Activated naive CD4-positive, alpha-beta T cell treated with Interleukin-2 at 50 U/mL for 16 hours (primary cell): ENCODE data around the gene UBE3A.
"Not testable (repeated sequence)": the region's sequence is repeated elsewhere in the genome, so short reads cannot be mapped to it uniquely, and the experiment has no call there.

Source experiments
- DNase-seq: peaks from one replicate; pipeline ENCODE4 v3.0.0-alpha.2; 2020

UBE3A gene

GRCh38 chr15:25438601-25439368 lies at the start of gene UBE3A:
TSS of gene UBE3A (minus strand) at chr15:25439024. CDS start at chr15:25409107, 29,917 bp downstream.
- peak; percentile 87 for DNase-seq

GRCh38 chr15:25487226-25487884 lies 48.5 kb upstream of the UBE3A start:
- no peak for DNase-seq

- no peak for DNase-seq
Observed at GRCh38 chr15:25486051-25486450, 47.2 kb upstream of the UBE3A start.

GRCh38 chr15:25481208-25481859 lies 42.5 kb upstream of the UBE3A start:
- no peak for DNase-seq

GRCh38 chr15:25478313-25478712 lies 39.5 kb upstream of the UBE3A start:
- no peak for DNase-seq

- DNase-seq, result no peak
Observed at GRCh38 chr15:25477816-25478215, 39.0 kb upstream of the UBE3A start.

- DNase-seq, result no peak
Observed at GRCh38 chr15:25474251-25474650, 35.4 kb upstream of the UBE3A start.

GRCh38 chr15:25470230-25470629 lies 31.4 kb upstream of the UBE3A start:
- no peak for DNase-seq

- DNase-seq, result no peak
Observed at GRCh38 chr15:25469377-25469776, 30.6 kb upstream of the UBE3A start.

- DNase-seq, result no peak
Observed at GRCh38 chr15:25468611-25469010, 29.8 kb upstream of the UBE3A start.

- DNase-seq, result no peak
Observed at GRCh38 chr15:25465835-25466234, 27.0 kb upstream of the UBE3A start.

GRCh38 chr15:25464784-25465183 lies 26.0 kb upstream of the UBE3A start:
- DNase-seq, result no peak

GRCh38 chr15:25464383-25464782 lies 25.6 kb upstream of the UBE3A start:
- no peak for DNase-seq

- no peak for DNase-seq
Observed at GRCh38 chr15:25456196-25456595, 17.4 kb upstream of the UBE3A start.

GRCh38 chr15:25455226-25455625 lies 16.4 kb upstream of the UBE3A start:
- DNase-seq, result no peak

GRCh38 chr15:25454771-25455170 lies 15.9 kb upstream of the UBE3A start:
- no peak for DNase-seq

- not testable (repeated sequence) for DNase-seq
Observed at GRCh38 chr15:25453246-25453645, 14.4 kb upstream of the UBE3A start.

- no peak for DNase-seq
Observed at GRCh38 chr15:25451501-25451900, 12.7 kb upstream of the UBE3A start.

- no peak for DNase-seq
Observed at GRCh38 chr15:25450163-25450562, 11.3 kb upstream of the UBE3A start.

GRCh38 chr15:25446076-25446475 lies 7.3 kb upstream of the UBE3A start:
- DNase-seq, result no peak

- no peak for DNase-seq
Observed at GRCh38 chr15:25445412-25445811, 6.6 kb upstream of the UBE3A start.

GRCh38 chr15:25441111-25441510 lies 2.3 kb upstream of the UBE3A start:
- DNase-seq, result no peak

- no peak for DNase-seq
Observed at GRCh38 chr15:25439369-25439836, 579 bp upstream of the UBE3A start.
